PC-9 (cell line): Measurements from ENCODE around the gene GAR1.

Source experiments
- CTCF ChIP-seq: fragments of 200-600 bp; sonication (generic); conservative IDR thresholded peaks from 2 replicates; pipeline ENCODE4 v1.6.1; 2017; ENCODE audit warnings: mixed run types, antibody characterized with exemption, mild to moderate bottlenecking, moderate library complexity
- EZH2 ChIP-seq: fragments of 200-600 bp; sonication (generic); IDR thresholded peaks from 2 replicates; pipeline ENCODE4 v1.8.0; 2017; ENCODE audit warnings: antibody characterized with exemption, low read depth

- no peak for TF ChIP-seq CTCF
- no peak for TF ChIP-seq EZH2
Observed at GRCh38 chr4:109847896-109848442, 32.4 kb downstream of the GAR1 start, which contains the start of gene LRIT3.
